GM19463 (cell line): ENCODE data around the gene ZNF654.
A peak's percentile ranks its signal among the peaks of the same experiment; 100 is the strongest.
"Not testable (repeated sequence)": the region's sequence is repeated elsewhere in the genome, so short reads cannot be mapped to it uniquely, and the experiment has no call there.

Experiments used
- ATAC-seq: cut with Tn5 transposase; IDR thresholded peaks from one replicate; pipeline ENCODE4 v1.9.1; 2021; ENCODE audit warnings: mild to moderate bottlenecking, moderate library complexity; ENCODE audit not compliant: unreplicated experiment

ZNF654 gene

GRCh38 chr3:88133711-88134263 is 74.7 kb downstream of the ZNF654 start:
- no peak for ATAC-seq

- ATAC-seq: no peak
Observed at GRCh38 chr3:88137836-88138235, 78.8 kb downstream of the ZNF654 start.

- no peak for ATAC-seq
Observed at GRCh38 chr3:88141458-88142083, 82.5 kb downstream of the ZNF654 start.

- ATAC-seq: peak; percentile 69
Observed at GRCh38 chr3:88142094-88142624, 83.1 kb downstream of the ZNF654 start.

GRCh38 chr3:88147261-88147660 is 88.2 kb downstream of the ZNF654 start:
- ATAC-seq: no peak

- ATAC-seq: no peak
Observed at GRCh38 chr3:88148651-88149050, 89.6 kb downstream of the ZNF654 start.

GRCh38 chr3:88149101-88149508 is 90.0 kb downstream of the ZNF654 start:
- peak; percentile 6 for ATAC-seq

- peak; percentile 81 for ATAC-seq
Observed at GRCh38 chr3:88149509-88150362, 90.7 kb downstream of the ZNF654 start, which contains the start of gene C3orf38. Gene C3orf38 (plus strand): TSS chr3:88149959. CDS start chr3:88150053, 94 bp downstream.

- peak; percentile 10 for ATAC-seq
Observed at GRCh38 chr3:88150371-88150770, 91.3 kb downstream of the ZNF654 start.

GRCh38 chr3:88150806-88151205 is 91.8 kb downstream of the ZNF654 start:
- no peak for ATAC-seq

- no peak for ATAC-seq
Observed at GRCh38 chr3:88151358-88151757, 92.3 kb downstream of the ZNF654 start.

- no peak for ATAC-seq
Observed at GRCh38 chr3:88152841-88153240, 93.8 kb downstream of the ZNF654 start.

- ATAC-seq: no peak
Observed at GRCh38 chr3:88166419-88166971, 107.4 kb downstream of the ZNF654 start.

- ATAC-seq: no peak
Observed at GRCh38 chr3:88167173-88167572, 108.1 kb downstream of the ZNF654 start.

GRCh38 chr3:88167704-88168103 is 108.6 kb downstream of the ZNF654 start:
- ATAC-seq: no peak

GRCh38 chr3:88168171-88168570 is 109.1 kb downstream of the ZNF654 start:
- no peak for ATAC-seq

- peak; percentile 87 for ATAC-seq
Observed at GRCh38 chr3:88180398-88180999, 121.4 kb downstream of the ZNF654 start.

GRCh38 chr3:88182165-88182918 is 123.3 kb downstream of the ZNF654 start:
- ATAC-seq: not testable (repeated sequence)

GRCh38 chr3:88188436-88188835 is 129.4 kb downstream of the ZNF654 start:
- ATAC-seq: no peak

GRCh38 chr3:88189361-88189810 is 130.3 kb downstream of the ZNF654 start:
- ATAC-seq: peak; percentile 97
